K562 (cell line): ENCODE data around the gene TMEM50B. TPM values are rescaled to one million over a fixed set of nuclear protein-coding genes. Genes with fewer than 3 reads are reported as not detected.

Experiments
- ATAC-seq: fragments of 200-7000 bp; cut with Tn5 transposase; 3 replicates; pipeline ENCODE4 v1.9.1; 2020; ENCODE audit warnings: moderate library complexity
- BruUV-seq: library from RNA; stranded (reverse); fragments of 400-500 nt; replicated peaks from 2 replicates; lab custom pipeline; 2021; lab: Mats Ljungman, UMichigan
- CTCF ChIA-PET: fragments of 300-600 bp; formaldehyde crosslinking; extraction: SDS; loops from one replicate; lab custom pipeline; 2021; ENCODE audit warnings: low intra/inter-chr PET ratio; lab: Yijun Ruan, JAX
- POLR2A ChIA-PET: fragments of 300-600, 350-650 bp; sonication (Branson Sonifier 250); formaldehyde crosslinking; extraction: SDS; loops from one replicate; lab custom pipeline; 2021; ENCODE audit warnings: antibody characterized with exemption, inconsistent platforms; lab: Yijun Ruan, JAX
- DNase-seq, 4 experiments: peaks; one replicate each; pipeline versions ENCODE4 v3.0.0 to v3.0.0-alpha.2; 2011 to 2018; ENCODE audit warnings: low spot score in 3 of 4, mixed read lengths in 3 of 4; ENCODE audit errors: extremely low read depth in 1 of 4
- FAIRE-seq: peaks from 2 replicates; lab custom pipeline; 2011; peaks lifted over from hg19 to GRCh38; lab: Jason Lieb, UNC
- H2AFZ ChIP-seq: 2 replicates; pipeline ENCODE4 v1.6.0; 2011; ENCODE audit warnings: low read depth, low read length, control low read depth, inconsistent platforms
- H3K27ac ChIP-seq: fragments of 200-600 bp; 3 replicates; pipeline ENCODE4 v1.8.0; 2011; ENCODE audit warnings: low read depth, mild to moderate bottlenecking, control low read depth, inconsistent platforms, low read length, moderate library complexity, mixed read lengths; ENCODE audit errors: extremely low read depth
- H3K27me3 ChIP-seq, 2 experiments: fragments of 300-600 bp in 1 of 2; 2 replicates in 1 of 2; 3 replicates in 1 of 2; pipeline versions ENCODE4 v1.6.0 to v1.8.0; 2011; ENCODE audit warnings: inconsistent platforms in 2 of 2, low read length in 2 of 2, mild to moderate bottlenecking in 1 of 2, mixed read lengths in 1 of 2, moderate library complexity in 1 of 2; ENCODE audit not compliant: control insufficient read depth in 2 of 2, insufficient read depth in 2 of 2
- H3K36me3 ChIP-seq: fragments of 300-600 bp; 3 replicates; pipeline ENCODE4 v1.8.0; 2011; ENCODE audit warnings: mild to moderate bottlenecking, low read length, inconsistent platforms; ENCODE audit not compliant: control insufficient read depth, insufficient read depth
- H3K4me1 ChIP-seq, 2 experiments: fragments of 200-600 bp in 1 of 2; replicated peaks in 1 of 2; 2 replicates in 1 of 2; 3 replicates in 1 of 2; pipeline versions ENCODE4 v1.5.1 to v1.8.0; 2011; ENCODE audit warnings: inconsistent platforms in 2 of 2, low read length in 2 of 2, mild to moderate bottlenecking in 1 of 2, mixed read lengths in 1 of 2, moderate library complexity in 1 of 2; ENCODE audit not compliant: control insufficient read depth in 2 of 2, insufficient read depth in 2 of 2
- H3K4me2 ChIP-seq: 2 replicates; pipeline ENCODE4 v1.6.1; 2011; ENCODE audit warnings: low read length, control low read depth, inconsistent platforms, mixed read lengths; ENCODE audit not compliant: insufficient read depth
- H3K4me3 ChIP-seq: fragments of 200-600 bp; sonication (generic), shearing (Covaris generic); 2 replicates; pipeline ENCODE4 v1.5.1; 2016; ENCODE audit warnings: control low read depth, inconsistent platforms
- H3K79me2 ChIP-seq: fragments of 200-600 bp; 3 replicates; pipeline ENCODE4 v1.8.0; 2011; ENCODE audit warnings: low read length, inconsistent platforms; ENCODE audit not compliant: control insufficient read depth, insufficient read depth
- H3K9ac ChIP-seq, 2 experiments: 2 replicates each; pipeline versions ENCODE4 v1.6.0 to v1.6.1; 2011; ENCODE audit warnings: low read depth in 2 of 2, low read length in 2 of 2, control low read depth in 1 of 2, inconsistent platforms in 1 of 2, mild to moderate bottlenecking in 1 of 2, mixed read lengths in 1 of 2; ENCODE audit not compliant: insufficient read depth in 1 of 2
- H3K9me1 ChIP-seq: one replicate; pipeline ENCODE4 v1.6.0; 2011; ENCODE audit warnings: inconsistent platforms, mild to moderate bottlenecking, low read length, moderate library complexity; ENCODE audit not compliant: control insufficient read depth, insufficient read depth
- H3K9me3 ChIP-seq: replicated peaks from 2 replicates; pipeline ENCODE4 v1.5.1; 2011; ENCODE audit warnings: low read depth, low read length, inconsistent platforms; ENCODE audit not compliant: control insufficient read depth, insufficient read depth
- H4K20me1 ChIP-seq: replicated peaks from 2 replicates; pipeline ENCODE4 v1.6.1; 2011; ENCODE audit warnings: low read length, inconsistent platforms, mixed read lengths; ENCODE audit not compliant: control insufficient read depth, insufficient read depth
- NCOA1 ChIP-seq: fragments of 450-650 bp; IDR thresholded peaks from 2 replicates; pipeline ENCODE4 v1.6.1; 2016; ENCODE audit warnings: low read depth
- PHF8 ChIP-seq: fragments of 200-600 bp; sonication (generic); IDR thresholded peaks from 2 replicates; pipeline ENCODE4 v1.6.1; 2012; ENCODE audit warnings: mixed run types, mild to moderate bottlenecking, inconsistent platforms, low read length, moderate library complexity, borderline replicate concordance
- SIN3A ChIP-seq, 2 experiments: fragments of 150-350 bp in 1 of 2; IDR thresholded peaks; 2 replicates each; pipeline ENCODE4 v1.6.1; 2011 to 2016; ENCODE audit warnings: borderline replicate concordance in 2 of 2, low read depth in 2 of 2, low read length in 2 of 2, mild to moderate bottlenecking in 2 of 2, moderate library complexity in 2 of 2; ENCODE audit not compliant: control insufficient read depth in 1 of 2
- SLC30A9 ChIP-seq: fragments of 250-450 bp; sonication (Bioruptor Pico); IDR thresholded peaks from 2 replicates; pipeline ENCODE4 v1.8.0; 2022; ENCODE audit warnings: mild to moderate bottlenecking, moderate library complexity
- U2AF2 ChIP-seq: fragments of 200-400 bp; formaldehyde crosslinking; optimal IDR thresholded peaks from 2 replicates; pipeline ENCODE3; 2017; ENCODE audit warnings: low read depth, mild to moderate bottlenecking, low read length
- WGBS: fragments of 100-300 bp; shearing (Covaris generic); methylation state at CpG from one replicate; pipeline ENCODE4 v1.1.6; 2016; ENCODE audit warnings: low coverage, mixed read lengths; ENCODE audit not compliant: insufficient coverage; ENCODE audit errors: missing lambda C conversion rate; 5-methylcytosine and 5-hydroxymethylcytosine counted together
- in situ Hi-C: fragments of 300-500 bp; cut with MboI; formaldehyde crosslinking; loops from 4 replicates; pipeline ENCODE4 v1.15.0; 2018; ENCODE audit warnings: inconsistent platforms, mixed read lengths
- intact Hi-C: fragments of 100-400 bp; cut with micrococcal nuclease; formaldehyde crosslinking; loops from 2 replicates; pipeline ENCODE4 v1.14.2; 2022
- polyA plus RNA-seq, 8 experiments: library from polyadenylated mRNA; depleted of rRNA in 4 of 8; stranded (reverse) in 5 of 8; unstranded in 3 of 8; fragments of >200 nt; fragmentation: Nextera tagmentation in 2 of 8; fragmentation: Illumina TruSeq in 1 of 8; extraction: Ambion mirVana in 2 of 8; extraction: Trizol in 1 of 8; gene quantifications; 2 replicates each; pipeline versions ENCODE4 v1.2.1 to v1.2.3, GENCODE V29; 2011 to 2014; ENCODE audit warnings: inconsistent platforms in 1 of 8, missing spikeins in 1 of 8
- total RNA-seq, 7 experiments: library from RNA; depleted of rRNA in 6 of 7; stranded (reverse); fragments of >200 nt in 6 of 7; fragmentation: Illumina TruSeq in 2 of 7; extraction: Trizol in 2 of 7; gene quantifications; 2 replicates each; pipeline versions ENCODE4 v1.2.1 to v1.2.3, GENCODE V29; 2011 to 2021; ENCODE audit warnings: low replicate concordance in 1 of 7
- TF ChIP-seq, protein P1 (sequence below), 2 experiments: IDR thresholded peaks; 2 replicates each; pipeline ENCODE4 v1.6.1; 2011; ENCODE audit warnings: borderline replicate concordance in 1 of 2, control low read depth in 1 of 2, low read depth in 1 of 2, low read length in 1 of 2, mild to moderate bottlenecking in 1 of 2, mixed read lengths in 1 of 2, moderate library complexity in 1 of 2; ENCODE audit not compliant: insufficient read depth in 1 of 2, insufficient read length in 1 of 2, poor library complexity in 1 of 2, severe bottlenecking in 1 of 2; ENCODE audit errors: extremely low read depth in 1 of 2

The TMEM50B gene
- total and polyA plus RNA-seq, 9 of the 15 experiments (the other 6 are each of a cell fraction or from before 2014, with no cell fraction given): 20.5 to 64.6 (median 28.9) TPM

DNA sequence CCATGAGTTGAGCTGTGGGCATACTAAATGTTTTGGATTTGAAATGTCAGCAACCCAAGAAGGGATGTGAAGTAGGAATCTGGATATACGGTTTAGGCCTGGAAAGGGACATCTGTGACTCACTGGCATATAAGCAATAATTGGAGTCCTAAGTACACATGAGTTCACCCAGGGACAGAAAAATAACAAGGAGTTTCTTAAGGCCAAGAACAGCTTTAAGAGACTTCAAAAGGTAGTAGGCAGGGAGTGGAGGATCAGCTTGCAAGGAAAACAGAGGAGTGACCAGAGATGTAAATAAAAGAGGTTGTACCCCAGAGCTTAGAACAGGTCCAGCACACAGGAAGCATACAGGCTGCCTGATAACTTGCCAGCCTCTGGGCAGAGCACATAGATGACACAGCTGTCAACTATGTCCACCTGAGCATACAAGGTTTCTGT is 28.1 kb downstream of the TMEM50B start:
- peak in 1 of 4 experiments; percentile 3 for DNase-seq
- CTCF ChIA-PET: no interaction called here
- Histone ChIP-seq H3K27ac (no peak overlapping the region), H3K9me3 (no peaks in the 10 kb centered on the region), H3K4me3 (no peak overlapping the region), H3K79me2 (no peaks in the 10 kb centered on the region), H2AFZ (no peak overlapping the region), H3K4me1 (no peaks in the 10 kb centered on the region), H4K20me1 (no peaks in the 10 kb centered on the region), H3K9ac (no peak overlapping the region), H3K27me3 (no peaks in the 10 kb centered on the region), H3K4me2 (no peak overlapping the region), H3K9me1 (no peaks in the 10 kb centered on the region), H3K36me3 (peaks cover 39% of the 10 kb centered on the region)
- in situ Hi-C loops (no loop called here), intact Hi-C loops (no loop called here)
- POLR2A ChIA-PET: interaction anchor here (0.6 to 1.8 kb wide), 3 partner anchors 9 to 148 kb away, joined by 4 to 6 read pairs (median 4); no protein-coding TSS in a partner anchor
- WGBS: 69% methylated on average over 1 of the region's 1 CpG
- BruUV-seq: no TSS peak
- no peak for FAIRE-seq
- ATAC-seq: peak; percentile 51
- TF ChIP-seq SLC30A9 (CRISPR knock-in tag) (no peak), NCOA1 (no peak), U2AF2 (no peak), SIN3A (IDR thresholded peaks at IDR 0.05; ENCODE audit: borderline replicate concordance in 2 of 2, control insufficient read depth in 1 of 2, low read depth in 2 of 2, low read length in 2 of 2) (no peak), PHF8 (no peak)
- TF ChIP-seq, protein P1, sequence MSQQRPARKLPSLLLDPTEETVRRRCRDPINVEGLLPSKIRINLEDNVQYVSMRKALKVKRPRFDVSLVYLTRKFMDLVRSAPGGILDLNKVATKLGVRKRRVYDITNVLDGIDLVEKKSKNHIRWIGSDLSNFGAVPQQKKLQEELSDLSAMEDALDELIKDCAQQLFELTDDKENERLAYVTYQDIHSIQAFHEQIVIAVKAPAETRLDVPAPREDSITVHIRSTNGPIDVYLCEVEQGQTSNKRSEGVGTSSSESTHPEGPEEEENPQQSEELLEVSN (IDR thresholded peaks at IDR 0.05; ENCODE audit: borderline replicate concordance in 1 of 2, extremely low read depth in 1 of 2, insufficient read depth in 1 of 2, insufficient read length in 1 of 2, low read depth in 1 of 2, low read length in 1 of 2, poor library complexity in 1 of 2, severe bottlenecking in 1 of 2): no peak
- TF ChIP-seq, all 486 proteins: peak for 0
